Tibial nerve (tissue), 4 donors: ENCODE results near the gene PTPRA.

Experiments
- CTCF ChIP-seq, 5 experiments: fragments of 200-600 bp in 3 of 5; fragments of 450-650 bp in 2 of 5; sonication (generic) in 3 of 5; IDR thresholded peaks; one replicate each; pipeline ENCODE4 v1.5.1; 2016 to 2019; ENCODE audit warnings: antibody characterized with exemption in 5 of 5, mild to moderate bottlenecking in 3 of 5, moderate library complexity in 2 of 5
- EP300 ChIP-seq, 2 donors: sonication (generic); formaldehyde crosslinking; IDR thresholded peaks; one replicate each; pipeline ENCODE4 v1.6.1; 2017; ENCODE audit warnings: antibody characterized with exemption in 2 of 2, mild to moderate bottlenecking in 1 of 2
- POLR2A ChIP-seq, 2 donors: fragments of 450-650 bp; IDR thresholded peaks; one replicate each; pipeline ENCODE4 v1.6.1; 2017; ENCODE audit warnings: antibody characterized with exemption in 2 of 2, mild to moderate bottlenecking in 2 of 2, moderate library complexity in 2 of 2

DNA sequence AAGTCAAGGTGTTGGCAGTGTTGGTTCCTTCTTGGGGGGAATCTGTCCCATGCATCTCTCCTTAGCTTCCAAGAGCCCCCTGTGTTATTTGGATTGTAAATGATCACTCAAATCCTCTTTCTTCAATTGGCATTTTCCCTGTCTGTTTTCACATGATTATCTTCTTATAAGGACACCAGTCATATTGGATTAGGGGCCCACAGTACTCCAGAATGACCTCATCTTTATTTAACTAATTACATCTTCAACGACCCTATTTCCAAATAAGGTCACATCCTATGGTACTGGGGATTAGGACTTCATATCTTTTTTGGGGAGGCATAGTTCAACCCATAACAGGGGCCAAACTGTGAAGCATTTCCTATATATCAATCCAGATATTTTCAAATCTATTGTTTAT is 57.3 kb downstream of the PTPRA start:
- TF ChIP-seq CTCF (IDR thresholded peaks at IDR 0.05) (no peak), POLR2A (IDR thresholded peaks at IDR 0.05) (no peak), EP300 (IDR thresholded peaks at IDR 0.05) (no peak)
